HG03565 (cell line): ENCODE measurements around the gene FAM168A.
"Not testable (repeated sequence)": the region's sequence is repeated elsewhere in the genome, so short reads cannot be mapped to it uniquely, and the experiment has no call there.

Experiments used
- ATAC-seq: cut with Tn5 transposase; IDR thresholded peaks from one replicate; pipeline ENCODE4 v1.9.1; 2021; ENCODE audit warnings: mild to moderate bottlenecking, moderate library complexity; ENCODE audit not compliant: unreplicated experiment

FAM168A gene

DNA sequence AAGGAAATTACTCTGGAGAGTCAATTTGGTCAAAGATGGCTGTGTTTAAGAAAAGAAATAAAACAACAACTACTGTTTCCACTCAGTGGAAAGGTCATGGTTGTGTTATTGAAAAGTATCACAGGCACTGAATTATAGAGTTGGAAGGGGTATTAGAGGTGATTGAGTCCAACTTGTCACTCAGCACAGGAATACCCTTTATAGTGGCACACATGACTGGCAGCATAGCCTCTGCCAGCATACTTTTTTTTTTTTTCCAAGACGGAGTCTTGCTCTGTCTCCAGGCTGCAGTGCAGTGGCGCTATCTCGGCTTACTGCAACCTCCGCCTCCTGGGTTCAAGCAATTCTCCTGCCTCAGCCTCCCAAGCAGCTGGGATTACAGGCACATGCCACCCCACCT, 161.1 kb downstream of the FAM168A start:
- ATAC-seq: not testable (repeated sequence)

DNA sequence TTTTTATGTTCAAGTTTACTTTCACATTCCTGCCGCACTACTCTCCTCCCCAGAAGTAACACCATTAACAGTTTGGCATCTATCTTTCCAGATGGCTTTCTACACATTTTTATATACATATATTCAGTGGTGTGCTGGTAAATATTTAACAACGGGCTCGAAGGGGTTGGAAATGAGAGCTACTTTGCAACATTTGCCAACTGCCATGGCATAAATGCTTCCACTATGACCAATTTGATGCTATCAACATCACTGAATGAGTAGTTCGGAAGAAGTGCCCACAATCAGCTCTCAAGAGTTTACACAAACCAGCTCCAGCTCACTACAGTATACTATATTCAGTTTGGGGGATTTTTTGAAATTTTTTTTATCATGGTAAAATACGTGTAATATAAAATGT, 166.5 kb downstream of the FAM168A start:
- no peak for ATAC-seq

DNA sequence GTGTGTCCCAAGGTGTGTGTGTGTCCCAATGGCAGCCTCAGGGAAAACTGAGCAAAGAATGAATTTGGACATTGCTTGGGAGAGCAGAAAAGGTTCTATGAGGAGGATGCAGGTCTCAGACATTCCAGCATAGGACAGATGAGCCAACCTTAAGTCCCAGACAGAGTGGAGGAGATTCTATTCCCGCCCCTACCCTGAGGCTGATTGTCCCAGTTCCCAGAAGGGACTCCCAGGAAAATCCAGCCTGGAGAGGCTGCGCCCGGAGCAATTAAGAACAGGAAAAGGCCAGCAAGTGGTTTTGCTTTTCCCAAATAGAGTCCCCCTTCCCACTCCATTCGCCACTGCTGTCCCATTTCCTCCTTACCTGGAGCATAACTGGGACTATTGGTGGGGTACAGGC, 167.6 kb downstream of the FAM168A start:
- no peak for ATAC-seq

DNA sequence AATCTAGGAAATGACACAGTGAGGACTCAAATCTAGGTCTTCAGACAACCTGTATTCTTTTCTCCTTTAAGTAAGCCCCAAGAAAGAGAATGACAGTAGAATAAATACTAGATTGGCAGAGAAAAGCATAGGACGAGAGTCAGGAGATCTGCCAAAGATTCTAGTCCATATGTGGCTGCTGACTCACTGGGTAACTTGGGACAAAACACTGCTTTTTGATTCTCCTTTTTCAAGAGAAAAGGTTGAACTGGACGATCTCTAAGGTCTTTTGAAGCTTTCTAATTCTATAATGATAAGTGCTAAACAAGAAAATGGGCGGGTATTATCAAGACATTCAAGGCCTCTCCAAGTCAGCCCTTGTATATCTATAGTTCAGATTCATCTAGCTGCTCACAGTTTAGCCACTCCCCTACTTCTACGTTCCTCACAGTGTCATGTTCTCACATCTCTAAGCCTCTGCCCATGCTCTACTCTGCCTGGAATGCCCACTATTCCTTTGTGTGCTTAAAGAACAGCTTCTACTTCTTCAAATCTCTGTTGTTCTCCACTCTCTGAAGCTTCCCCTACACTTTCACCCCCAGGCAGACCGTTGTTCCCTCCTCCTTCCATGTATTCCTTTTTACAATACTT, 168.7 kb downstream of the FAM168A start:
- no peak for ATAC-seq

DNA sequence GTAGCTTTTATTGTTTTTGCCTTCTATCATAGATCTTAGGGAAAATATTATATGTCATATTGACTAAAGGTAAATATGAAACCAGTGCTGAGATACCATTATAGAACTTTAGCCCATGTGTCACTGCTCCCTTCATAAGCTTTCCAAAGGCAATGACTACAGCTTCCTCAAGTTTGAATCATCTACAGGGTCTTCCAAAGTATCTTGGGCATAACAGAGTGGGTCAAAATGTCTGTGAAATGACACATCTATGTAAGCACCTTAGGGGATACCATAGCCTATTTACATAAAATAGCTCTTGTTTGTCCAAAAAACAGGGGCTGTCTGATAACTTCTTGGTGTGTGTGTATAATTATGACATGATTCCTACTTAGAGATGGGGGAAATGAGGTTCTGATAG, 169.2 kb downstream of the FAM168A start:
- ATAC-seq: no peak

DNA sequence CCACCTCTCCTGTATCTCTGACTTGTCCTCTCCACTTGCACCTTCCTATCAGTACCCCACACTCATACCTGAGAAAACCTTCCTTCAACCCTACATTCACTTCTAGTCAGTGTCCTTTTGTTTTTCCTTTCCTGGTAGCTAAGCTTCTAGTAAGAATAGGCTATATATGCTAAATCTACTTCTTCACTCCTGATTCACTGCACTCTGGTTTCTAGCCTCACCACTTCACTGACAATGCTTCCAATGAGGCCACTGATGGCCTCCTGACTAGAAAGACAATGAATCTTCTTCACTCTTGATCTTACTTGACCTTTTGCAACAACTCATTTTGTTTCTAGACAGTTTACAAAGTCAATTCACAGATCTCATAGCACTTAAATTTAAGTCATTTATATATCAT, 169.7 kb downstream of the FAM168A start:
- ATAC-seq: no peak

DNA sequence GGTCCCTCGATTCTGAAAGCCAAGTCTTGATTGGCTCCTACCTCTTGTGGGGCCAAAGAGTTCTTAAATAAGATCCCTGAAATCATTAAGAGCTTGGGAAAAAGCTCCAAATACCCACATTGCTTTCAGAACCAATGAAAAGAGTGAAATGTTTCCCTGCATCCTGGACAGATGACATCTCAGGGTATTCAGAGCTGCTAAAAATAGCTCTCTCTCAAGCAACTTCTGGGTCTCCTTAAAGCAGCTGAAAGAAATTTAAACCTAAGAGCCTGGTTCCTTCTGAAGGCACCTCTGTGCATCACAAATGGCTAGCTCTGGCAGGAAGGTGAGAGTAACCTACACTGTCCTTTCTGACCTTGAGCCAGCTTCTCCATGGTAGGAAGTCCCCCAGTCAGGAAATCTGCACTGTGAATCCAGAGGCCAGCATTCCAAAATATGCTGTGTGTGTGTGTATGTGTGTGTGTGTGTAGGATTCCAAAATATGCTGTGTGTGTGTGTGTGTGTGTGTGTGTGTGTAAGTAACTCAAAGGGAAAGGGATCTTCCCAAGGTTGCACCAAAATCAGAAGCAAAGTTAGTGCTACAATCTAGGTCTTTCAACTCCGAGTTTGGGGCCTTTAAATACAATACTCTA, 171.6 kb downstream of the FAM168A start:
- no peak for ATAC-seq

DNA sequence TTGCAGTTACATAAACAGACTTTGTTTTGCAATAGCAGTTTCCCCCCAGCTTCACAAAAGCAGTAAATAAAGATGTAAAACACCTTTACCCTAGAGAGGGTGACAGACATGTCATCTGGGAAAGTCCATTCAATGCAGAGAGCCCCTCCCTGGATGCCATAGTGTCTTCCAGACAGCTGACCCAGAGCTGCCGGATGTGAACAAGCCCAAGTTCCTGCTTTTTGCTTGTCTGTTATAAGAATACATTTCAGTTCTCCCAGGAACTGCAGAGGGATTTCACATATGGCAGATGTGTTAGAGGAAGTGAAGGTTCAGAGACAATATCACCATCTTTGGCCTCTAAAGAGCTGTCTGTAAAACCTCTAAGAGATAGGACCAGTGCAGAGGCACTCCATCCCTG, 172.8 kb downstream of the FAM168A start:
- no peak for ATAC-seq

DNA sequence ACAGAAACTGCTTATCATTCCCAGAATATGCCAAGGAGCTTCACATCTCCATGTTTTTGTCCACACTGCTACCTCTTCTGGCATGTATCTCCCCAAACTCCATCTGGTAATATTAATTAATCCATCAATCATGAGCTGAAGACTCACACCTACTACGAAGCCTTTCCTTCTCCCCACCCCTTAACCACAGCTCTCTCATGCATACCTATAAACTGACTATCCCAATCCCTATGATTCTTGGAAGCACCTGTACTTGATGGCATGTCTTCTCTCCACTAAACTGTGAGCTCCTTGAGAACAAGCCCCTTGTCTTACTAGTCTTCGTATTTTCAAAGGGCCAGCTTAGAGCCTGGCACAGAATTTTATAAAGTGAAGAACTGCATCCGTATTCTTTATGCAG, 174.4 kb downstream of the FAM168A start:
- no peak for ATAC-seq

DNA sequence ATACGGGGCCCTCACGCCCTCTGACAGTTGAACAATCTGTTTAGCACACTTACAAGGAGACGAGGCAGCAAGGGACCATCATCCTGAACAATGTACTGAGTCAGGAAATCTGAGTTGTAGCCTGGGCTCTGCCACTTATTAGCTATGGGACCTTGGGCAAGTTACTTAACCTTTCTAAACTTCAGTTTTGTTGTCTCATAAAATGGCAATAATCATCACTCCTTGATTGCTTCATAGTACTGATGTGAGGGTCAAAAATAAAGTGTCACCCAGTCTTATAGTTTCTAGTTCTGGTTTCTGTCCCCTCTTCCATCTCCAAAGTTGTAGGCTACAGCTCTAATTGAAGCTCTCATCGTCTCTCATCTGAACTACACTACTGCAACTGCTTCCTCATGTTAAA, 175.0 kb downstream of the FAM168A start:
- no peak for ATAC-seq

DNA sequence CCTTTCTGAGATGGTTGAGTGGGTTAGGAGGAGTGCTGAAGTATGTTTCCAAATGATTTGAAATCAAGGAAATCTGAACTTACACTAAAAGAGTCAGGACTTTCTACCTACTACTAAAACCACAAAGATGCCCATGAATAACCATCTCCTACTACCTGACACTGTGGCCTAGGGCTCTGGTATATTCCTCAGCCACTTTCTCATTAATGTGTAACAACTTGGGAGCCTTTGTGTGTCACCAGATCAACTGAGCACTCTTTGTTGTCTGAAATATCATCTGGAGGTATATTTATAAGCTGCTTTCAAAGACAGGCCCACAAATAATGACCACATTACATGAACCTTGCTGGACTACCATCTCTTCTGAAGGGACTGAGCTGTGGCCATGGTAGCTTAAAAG, 177.8 kb downstream of the FAM168A start:
- ATAC-seq: no peak

DNA sequence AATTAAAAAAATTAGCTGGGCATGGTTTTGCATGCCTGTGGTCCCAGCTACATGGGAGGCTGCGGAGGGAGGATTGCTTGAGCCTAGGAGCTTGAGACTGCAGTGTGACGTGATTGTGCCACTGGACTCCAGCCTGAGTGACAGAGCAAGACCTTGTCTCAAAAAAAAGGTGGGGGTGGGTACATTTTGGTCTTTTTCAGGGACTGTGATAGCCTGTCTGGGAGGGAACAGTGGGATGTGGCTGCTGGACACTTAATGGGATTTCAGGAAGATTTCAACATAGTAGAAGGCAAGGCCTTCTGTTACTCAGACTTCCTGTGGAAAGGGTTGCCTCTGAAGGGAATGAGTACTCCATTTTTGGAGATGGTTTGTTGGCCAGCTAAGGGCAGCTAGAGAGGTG, 181.1 kb downstream of the FAM168A start:
- ATAC-seq: no peak

DNA sequence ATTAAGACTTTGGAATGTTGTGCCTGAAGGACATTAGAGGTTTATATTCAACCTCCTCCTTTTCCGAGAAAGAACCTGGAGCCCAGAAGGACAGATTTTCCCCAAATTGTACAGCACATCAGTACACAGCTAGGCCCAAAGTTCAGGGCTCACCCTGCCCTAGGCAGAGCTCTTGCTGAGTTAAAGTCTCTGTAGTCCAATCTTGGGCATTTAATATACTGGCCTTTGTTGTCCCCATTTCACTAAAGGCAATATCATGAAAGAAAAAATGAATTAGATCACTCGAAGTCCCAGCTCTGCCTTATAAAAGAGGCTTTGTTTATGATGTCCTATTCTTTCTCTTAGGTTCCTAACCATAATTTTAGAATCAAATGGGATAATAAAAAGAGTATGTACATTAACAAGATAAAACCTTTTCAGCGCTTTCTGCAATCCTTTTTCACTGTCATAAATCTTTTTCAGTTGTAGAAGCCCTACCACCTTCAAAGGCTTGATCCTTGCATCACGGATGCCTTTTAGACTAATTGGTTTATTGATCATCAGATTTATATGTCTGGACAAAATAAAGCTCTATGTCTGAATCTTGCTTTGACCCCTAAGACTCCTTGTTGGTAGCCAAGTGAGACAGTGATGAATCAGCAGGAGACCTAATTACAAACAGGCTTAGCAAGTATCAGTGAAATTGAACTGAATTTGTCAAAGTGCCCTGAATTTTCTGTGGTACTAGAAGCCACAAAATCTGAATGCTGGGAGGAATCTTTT, 181.9 kb downstream of the FAM168A start:
- no peak for ATAC-seq

DNA sequence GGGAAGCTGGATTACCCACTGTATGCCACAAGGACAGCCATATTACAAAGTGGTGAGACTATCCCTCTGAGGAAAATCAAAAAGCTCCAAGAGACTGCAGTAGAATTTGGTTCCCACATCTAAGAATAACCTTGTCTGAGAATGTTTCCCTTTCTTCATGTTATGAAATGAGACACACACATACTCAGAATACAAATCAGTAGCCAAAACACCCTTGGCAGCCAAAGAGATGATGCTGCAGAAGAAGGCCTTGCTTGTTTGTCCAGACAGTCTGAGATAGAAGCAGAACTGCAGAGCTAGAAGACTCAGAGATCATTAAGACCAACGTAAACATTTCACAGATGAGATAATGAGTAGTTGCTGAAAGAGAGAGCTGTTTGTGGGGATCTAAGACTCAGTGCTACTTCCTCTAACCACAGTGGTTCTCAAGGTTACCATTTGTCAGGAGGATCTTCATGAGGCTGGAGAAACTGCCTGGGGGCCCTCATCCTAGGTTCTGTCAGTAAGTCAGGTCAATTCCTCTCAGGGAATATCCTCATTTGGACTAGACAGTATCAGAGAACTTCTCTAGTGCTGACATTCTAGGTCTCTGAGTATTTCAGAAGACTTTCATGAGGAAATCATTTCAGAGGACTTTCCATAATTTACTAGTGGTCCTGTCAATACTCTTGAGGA, 182.8 kb downstream of the FAM168A start:
- no peak for ATAC-seq

DNA sequence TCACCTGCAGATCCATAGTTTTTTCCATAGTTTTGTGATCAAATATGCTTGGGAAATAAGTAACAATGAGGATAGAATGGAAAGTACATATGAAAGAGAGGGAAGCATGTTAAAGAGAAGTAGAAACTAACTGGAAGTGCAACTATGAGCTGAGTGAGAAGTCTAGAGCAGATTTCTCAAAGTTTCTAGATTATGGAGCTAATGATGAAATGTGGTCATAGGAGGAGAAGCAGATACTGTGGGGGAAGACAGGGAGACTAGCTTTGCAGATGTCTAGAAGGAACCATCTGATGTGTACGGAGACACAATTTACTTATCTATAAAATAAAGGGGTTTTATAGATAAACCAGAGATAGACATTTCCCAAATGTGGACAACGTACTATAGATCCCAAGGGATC, 184.7 kb downstream of the FAM168A start:
- no peak for ATAC-seq

DNA sequence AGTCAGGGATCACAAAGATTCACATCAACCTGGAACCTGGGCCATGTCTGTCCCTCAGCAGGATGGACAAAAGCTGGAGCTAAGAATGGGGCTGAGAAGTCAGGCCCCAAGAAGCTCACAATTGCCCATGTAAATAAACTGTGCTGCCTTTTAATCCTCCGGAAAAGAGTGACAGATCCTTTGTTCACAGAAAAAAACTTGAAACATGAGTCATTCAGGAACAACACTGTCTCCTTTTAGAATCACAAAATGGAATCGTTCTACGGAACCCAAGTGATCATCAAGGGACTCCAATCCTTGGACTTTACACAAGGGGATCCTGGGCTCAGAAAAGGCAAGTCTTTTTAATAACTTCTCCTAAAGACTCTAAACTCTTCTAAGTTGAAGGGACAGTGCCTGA, 185.6 kb downstream of the FAM168A start:
- no peak for ATAC-seq

DNA sequence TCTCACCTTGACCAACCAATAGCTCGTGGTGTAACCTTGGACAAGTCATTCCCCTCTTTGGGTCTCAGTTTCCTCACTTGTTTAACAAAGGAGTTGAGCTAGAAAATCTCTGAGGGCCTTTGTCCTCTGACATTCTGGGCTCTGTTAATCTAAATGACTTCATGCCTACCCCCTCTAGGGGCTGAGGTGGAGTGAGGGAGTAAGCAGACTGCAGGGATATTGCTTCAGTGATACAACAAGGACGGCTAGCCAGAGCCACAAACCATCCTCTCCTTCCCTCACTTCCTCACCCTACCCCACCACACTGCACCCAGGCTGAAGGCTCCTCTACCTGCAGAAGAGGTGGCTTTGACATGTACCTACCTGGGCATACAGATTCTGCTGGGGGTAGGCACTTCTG, 186.9 kb downstream of the FAM168A start:
- no peak for ATAC-seq

DNA sequence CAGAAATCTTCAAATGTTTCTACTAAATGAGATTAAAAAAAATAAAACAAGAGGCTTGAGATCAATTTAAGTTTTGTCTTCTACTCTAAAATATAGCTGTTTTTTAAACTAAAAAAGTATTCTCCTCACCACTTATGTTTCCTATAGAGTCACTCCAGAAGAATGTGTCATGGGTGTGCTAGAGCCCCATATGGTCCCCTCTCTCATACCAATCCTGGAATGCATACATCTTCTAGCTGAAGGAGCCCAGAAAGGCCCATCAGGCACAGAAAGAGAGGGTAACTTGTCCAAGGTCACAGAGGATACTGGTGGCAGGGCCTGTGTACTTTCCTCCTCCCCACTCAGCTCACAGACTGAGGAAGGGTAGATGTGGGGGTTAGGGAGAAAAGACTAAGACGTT, 187.3 kb downstream of the FAM168A start:
- no peak for ATAC-seq

DNA sequence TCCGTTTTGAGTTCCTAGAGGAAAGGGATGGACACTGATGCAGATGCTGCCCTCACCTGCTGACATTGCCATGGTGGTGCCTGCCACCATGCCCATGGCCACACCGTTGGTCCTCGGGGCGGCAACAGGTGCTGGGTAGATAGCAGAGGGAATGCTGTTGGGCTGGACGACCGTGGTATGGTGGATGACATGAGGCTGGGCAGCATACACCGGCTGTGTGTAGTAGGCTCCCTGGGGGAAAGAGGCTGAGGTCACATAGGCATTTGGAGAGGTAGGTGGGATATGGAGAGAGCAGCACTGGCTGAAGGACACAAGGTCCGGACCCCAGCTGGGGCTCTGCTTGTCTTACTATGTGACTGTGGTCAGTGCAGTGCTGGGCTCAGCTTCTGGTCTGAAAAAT, 188.5 kb downstream of the FAM168A start:
- no peak for ATAC-seq

DNA sequence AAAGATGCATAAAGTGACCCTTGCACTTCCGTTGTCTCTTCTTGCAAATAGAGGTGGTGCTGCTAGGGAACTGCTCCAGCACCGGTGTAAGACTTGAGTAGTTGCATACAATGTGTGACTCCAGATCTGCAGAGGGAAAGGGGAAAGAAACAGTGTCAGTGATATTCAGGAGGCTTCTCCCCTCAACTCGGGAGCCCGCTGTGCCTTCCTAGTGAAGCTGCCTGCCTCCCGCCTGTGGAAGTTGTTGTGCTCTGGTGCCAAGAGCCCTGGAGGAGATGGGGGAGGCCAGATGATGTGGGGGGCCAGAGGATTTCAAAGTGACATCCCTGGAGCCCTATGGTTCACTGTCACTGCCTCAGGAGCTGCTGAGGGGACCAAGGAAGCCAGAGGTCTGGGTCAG, 191.3 kb downstream of the FAM168A start:
- ATAC-seq: no peak

DNA sequence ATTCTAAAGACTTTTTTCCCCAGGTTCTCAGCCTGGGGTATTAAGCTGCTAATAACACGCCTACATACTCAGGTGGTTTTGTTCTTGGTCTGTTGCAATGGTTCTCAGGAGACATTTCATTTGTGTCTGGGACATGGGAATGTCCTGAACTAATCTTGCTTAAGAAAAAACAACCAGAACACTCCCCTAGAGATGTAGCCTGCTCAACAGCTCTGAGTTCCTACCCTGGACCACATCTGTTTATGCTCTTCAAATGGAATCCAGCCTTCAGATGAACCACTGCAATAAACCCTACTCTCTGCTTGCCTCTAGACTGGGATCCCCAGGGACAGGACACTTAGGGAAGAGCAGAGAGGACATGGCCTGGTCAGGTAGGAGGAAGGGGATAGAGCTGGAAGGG, 191.8 kb downstream of the FAM168A start:
- ATAC-seq: no peak

DNA sequence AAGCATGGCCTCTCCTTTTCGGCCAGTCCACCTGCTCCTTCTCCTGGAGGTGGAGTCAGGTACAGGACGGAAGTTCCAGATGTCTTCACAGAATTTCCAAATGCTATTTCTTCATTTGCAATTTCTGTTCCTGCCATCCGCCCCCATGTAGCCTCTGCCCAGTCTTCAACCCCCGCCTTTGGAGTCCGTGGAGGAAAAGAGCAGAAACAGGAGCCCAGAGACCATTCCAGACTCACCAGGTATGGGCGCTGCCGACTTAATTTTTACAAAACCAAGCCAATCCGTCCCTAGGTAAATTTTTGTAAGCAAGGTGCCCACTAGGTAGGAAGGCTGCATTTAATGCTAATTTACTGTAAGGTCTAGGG, 192.8 kb downstream of the FAM168A start:
- ATAC-seq: no peak
